Panc1 (cell line): ENCODE results near the gene C5orf63. TPM values are rescaled to one million over a fixed set of nuclear protein-coding genes. Genes with fewer than 3 reads are reported as not detected.
"Not testable (repeated sequence)": the region's sequence is repeated elsewhere in the genome, so short reads cannot be mapped to it uniquely, and the experiment has no call there.

ENCODE experiments used
- ATAC-seq: fragments of 200-7000 bp; cut with Tn5 transposase; 2 replicates; pipeline ENCODE4 v1.9.1; 2020; ENCODE audit warnings: mild to moderate bottlenecking, moderate library complexity
- BruUV-seq: library from RNA; stranded (reverse); fragments of 400-500 nt; replicated peaks from 2 replicates; lab custom pipeline; 2021; lab: Mats Ljungman, UMichigan
- CTCF ChIA-PET: fragments of 300-600 bp; sonication (Branson Sonifier 250); formaldehyde crosslinking; loops from one replicate; lab custom pipeline; 2022; ENCODE audit warnings: antibody characterized with exemption; lab: Charles Lee
- POLR2A ChIA-PET: fragments of 300-600 bp; sonication (Branson Sonifier 250); formaldehyde crosslinking; loops from one replicate; lab custom pipeline; 2022; ENCODE audit warnings: antibody characterized with exemption; lab: Charles Lee
- DNase-seq: peaks from one replicate; pipeline ENCODE4 v3.0.0-alpha.2; 2010; ENCODE audit warnings: low read depth, low spot score
- H3K27ac ChIP-seq: 2 replicates; pipeline ENCODE4 v1.5.1; 2011; ENCODE audit warnings: mild to moderate bottlenecking, low read length, inconsistent platforms
- H3K27me3 ChIP-seq: fragments of 200-500 bp; sonication (Bioruptor generic); 2 replicates; pipeline ENCODE4 v1.6.0; 2014; ENCODE audit warnings: low read length, inconsistent platforms; ENCODE audit not compliant: control insufficient read depth, insufficient read depth
- H3K36me3 ChIP-seq: fragments of 200-500 bp; sonication (Bioruptor generic); 2 replicates; pipeline ENCODE4 v1.5.1; 2014; ENCODE audit warnings: inconsistent platforms, mild to moderate bottlenecking, low read length, moderate library complexity; ENCODE audit not compliant: control insufficient read depth, insufficient read depth
- H3K4me1 ChIP-seq: 2 replicates; pipeline ENCODE4 v1.5.1; 2011; ENCODE audit warnings: inconsistent platforms, mild to moderate bottlenecking, low read length, moderate library complexity; ENCODE audit not compliant: control insufficient read depth, insufficient read depth
- H3K4me3 ChIP-seq, 2 experiments: 2 replicates each; pipeline ENCODE4 v1.5.1; 2011 to 2012; ENCODE audit warnings: low read depth in 2 of 2, low read length in 2 of 2, mild to moderate bottlenecking in 2 of 2, inconsistent platforms in 1 of 2, moderate library complexity in 1 of 2
- H3K9me3 ChIP-seq: fragments of 200-500 bp; sonication (Bioruptor generic); 2 replicates; pipeline ENCODE4 v1.5.1; 2014; ENCODE audit warnings: low read depth, mild to moderate bottlenecking, inconsistent platforms, low read length, moderate library complexity; ENCODE audit not compliant: control insufficient read depth, insufficient read depth
- CTCF ChIP-seq: fragments of 450-650 bp; IDR thresholded peaks from 2 replicates; pipeline ENCODE4 v1.5.1; 2017; ENCODE audit warnings: mild to moderate bottlenecking
- POLR2AphosphoS5 ChIP-seq: IDR thresholded peaks from 2 replicates; pipeline ENCODE4 v1.6.1; 2012; ENCODE audit warnings: mild to moderate bottlenecking, low read depth, low read length, moderate library complexity
- REST ChIP-seq, 2 experiments: IDR thresholded peaks; 2 replicates each; pipeline ENCODE4 v1.6.1; 2011 to 2012; ENCODE audit warnings: low read depth in 2 of 2, control low read depth in 1 of 2, low read length in 1 of 2, mild to moderate bottlenecking in 1 of 2, moderate library complexity in 1 of 2; ENCODE audit not compliant: insufficient read depth in 1 of 2
- SIN3A ChIP-seq: IDR thresholded peaks from 2 replicates; pipeline ENCODE4 v1.6.1; 2012; ENCODE audit warnings: low read depth, mild to moderate bottlenecking, low read length, moderate library complexity, borderline replicate concordance; ENCODE audit not compliant: insufficient read depth
- TCF7L2 ChIP-seq: IDR thresholded peaks from 2 replicates; pipeline ENCODE4 v1.6.1; 2011; ENCODE audit warnings: mild to moderate bottlenecking, low read depth, low read length, inconsistent platforms
- in situ Hi-C: cut with HindIII; loops from 2 replicates; pipeline ENCODE4 v1.10.0; 2016; ENCODE audit warnings: low sequenced_read_pairs, low pct_unique_long_range_greater_than_20kb
- intact Hi-C: fragments of 100-400 bp; cut with micrococcal nuclease; formaldehyde crosslinking; loops from one replicate; pipeline ENCODE4 v1.10.0; 2022; ENCODE audit not compliant: unreplicated experiment
- total RNA-seq: library from RNA; stranded (reverse); gene quantifications from one replicate; pipeline ENCODE4 v1.2.1, GENCODE V29; 2021; ENCODE audit not compliant: unreplicated experiment

C5orf63 gene
- total RNA-seq, 1 experiment from 2014 or later: 9.8 TPM

GRCh38 chr5:127111112-127111511, 37.8 kb upstream of the C5orf63 start:
- BruUV-seq: no TSS peak
- ChIA-PET CTCF (no interaction called here), POLR2A (no interaction called here)
- ATAC-seq: no peak
- no peaks in the 10 kb centered on the region for H3K9me3 ChIP-seq
- no peak for TF ChIP-seq POLR2AphosphoS5
- no peak for TF ChIP-seq SIN3A
- no peaks in the 10 kb centered on the region for H3K27me3 ChIP-seq
- no peak overlapping the region for H3K4me3 ChIP-seq
- in situ Hi-C loops (no loop called here), intact Hi-C loops (no loop called here)
- H3K27ac ChIP-seq: no peak overlapping the region
- H3K4me1 ChIP-seq: no peaks in the 10 kb centered on the region
- DNase-seq: no peak
- H3K36me3 ChIP-seq: no peaks in the 10 kb centered on the region

GRCh38 chr5:127108624-127109260, 35.4 kb upstream of the C5orf63 start:
- POLR2A ChIA-PET, H3K27ac ChIP-seq, ATAC-seq, H3K36me3 ChIP-seq, in situ Hi-C loops, BruUV-seq, H3K27me3 ChIP-seq, CTCF ChIA-PET, intact Hi-C loops, H3K4me1 ChIP-seq, H3K9me3 ChIP-seq, DNase-seq, H3K4me3 ChIP-seq: not testable (repeated sequence)

- ATAC-seq (no peak), DNase-seq (no peak)
- H3K27ac ChIP-seq: no peak overlapping the region
- BruUV-seq: no TSS peak
- no peaks in the 10 kb centered on the region for H3K36me3 ChIP-seq
- intact Hi-C loops: no loop called here
- CTCF ChIA-PET: no interaction called here
- TF ChIP-seq TCF7L2: no peak
- H3K4me1 ChIP-seq: no peaks in the 10 kb centered on the region
- no peak overlapping the region for H3K4me3 ChIP-seq
- H3K27me3 ChIP-seq: no peaks in the 10 kb centered on the region; the same call in 1 of the 2 replicates
- in situ Hi-C loops: no loop called here
- no peaks in the 10 kb centered on the region for H3K9me3 ChIP-seq
- POLR2A ChIA-PET: no interaction called here
These were observed 28.6 kb upstream of the C5orf63 start for GRCh38 chr5:127101935-127102334.

- intact Hi-C loops: no loop called here
- CTCF ChIA-PET: no interaction called here
- Histone ChIP-seq H3K36me3 (no peaks in the 10 kb centered on the region), H3K9me3 (no peaks in the 10 kb centered on the region), H3K27me3 (no peaks in the 10 kb centered on the region; the same call in 1 of the 2 replicates), H3K4me1 (no peaks in the 10 kb centered on the region), H3K27ac (no peak overlapping the region), H3K4me3 (no peak overlapping the region)
- DNase-seq (no peak), ATAC-seq (no peak)
- TF ChIP-seq POLR2AphosphoS5 (no peak), REST (IDR thresholded peaks at IDR 0.05; ENCODE audit: insufficient read depth in 1 of 2, low read depth in 2 of 2, low read length in 1 of 2) (no peak), CTCF (no peak)
- POLR2A ChIA-PET: no interaction called here
- in situ Hi-C loops: no loop called here
- no TSS peak for BruUV-seq
These were observed 28.2 kb upstream of the C5orf63 start for GRCh38 chr5:127101533-127101932.
